Measurements from ENCODE around the gene BHMT.

DNA sequence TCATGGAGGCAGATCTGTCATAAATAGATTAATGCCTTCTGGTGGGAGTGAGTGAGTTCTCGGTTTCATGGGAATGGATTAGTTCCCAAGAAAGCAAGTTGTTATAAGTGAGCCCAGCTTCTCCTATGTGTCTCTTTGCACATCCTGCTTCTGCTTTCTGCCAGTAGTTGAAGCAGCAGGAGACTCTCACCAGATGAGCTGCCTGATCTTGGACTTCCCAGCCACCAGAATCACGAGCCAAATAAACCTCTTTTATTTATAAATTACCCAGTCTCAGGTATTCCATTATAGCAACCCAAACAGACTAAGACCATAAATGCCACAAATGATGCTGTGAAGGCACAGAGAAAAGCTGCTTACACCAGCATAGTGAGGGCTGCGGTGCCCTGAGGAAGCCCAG is 28.9 kb downstream of the BHMT start:
- no peak for TF ChIP-seq TCF7L2 (IDR thresholded peaks at IDR 0.05; ENCODE audit: low read depth, low read length)
- TF ChIP-seq, protein P1, sequence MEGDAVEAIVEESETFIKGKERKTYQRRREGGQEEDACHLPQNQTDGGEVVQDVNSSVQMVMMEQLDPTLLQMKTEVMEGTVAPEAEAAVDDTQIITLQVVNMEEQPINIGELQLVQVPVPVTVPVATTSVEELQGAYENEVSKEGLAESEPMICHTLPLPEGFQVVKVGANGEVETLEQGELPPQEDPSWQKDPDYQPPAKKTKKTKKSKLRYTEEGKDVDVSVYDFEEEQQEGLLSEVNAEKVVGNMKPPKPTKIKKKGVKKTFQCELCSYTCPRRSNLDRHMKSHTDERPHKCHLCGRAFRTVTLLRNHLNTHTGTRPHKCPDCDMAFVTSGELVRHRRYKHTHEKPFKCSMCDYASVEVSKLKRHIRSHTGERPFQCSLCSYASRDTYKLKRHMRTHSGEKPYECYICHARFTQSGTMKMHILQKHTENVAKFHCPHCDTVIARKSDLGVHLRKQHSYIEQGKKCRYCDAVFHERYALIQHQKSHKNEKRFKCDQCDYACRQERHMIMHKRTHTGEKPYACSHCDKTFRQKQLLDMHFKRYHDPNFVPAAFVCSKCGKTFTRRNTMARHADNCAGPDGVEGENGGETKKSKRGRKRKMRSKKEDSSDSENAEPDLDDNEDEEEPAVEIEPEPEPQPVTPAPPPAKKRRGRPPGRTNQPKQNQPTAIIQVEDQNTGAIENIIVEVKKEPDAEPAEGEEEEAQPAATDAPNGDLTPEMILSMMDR (IDR thresholded peaks at IDR 0.05) = no peak
- no peak for TF ChIP-seq POLR2AphosphoS5 (IDR thresholded peaks at IDR 0.05; ENCODE audit: low read depth, low read length)

All from Panc1 (cell line).